HG02970 (cell line): ENCODE measurements around the gene UBE2O.
A peak's percentile ranks its signal among the peaks of the same experiment; 100 is the strongest.

Source experiments
- ATAC-seq: cut with Tn5 transposase; IDR thresholded peaks from one replicate; pipeline ENCODE4 v1.9.1; 2021; ENCODE audit warnings: mild to moderate bottlenecking, moderate library complexity, moderate number of reproducible peaks; ENCODE audit not compliant: unreplicated experiment, low FRiP score

The UBE2O gene

DNA sequence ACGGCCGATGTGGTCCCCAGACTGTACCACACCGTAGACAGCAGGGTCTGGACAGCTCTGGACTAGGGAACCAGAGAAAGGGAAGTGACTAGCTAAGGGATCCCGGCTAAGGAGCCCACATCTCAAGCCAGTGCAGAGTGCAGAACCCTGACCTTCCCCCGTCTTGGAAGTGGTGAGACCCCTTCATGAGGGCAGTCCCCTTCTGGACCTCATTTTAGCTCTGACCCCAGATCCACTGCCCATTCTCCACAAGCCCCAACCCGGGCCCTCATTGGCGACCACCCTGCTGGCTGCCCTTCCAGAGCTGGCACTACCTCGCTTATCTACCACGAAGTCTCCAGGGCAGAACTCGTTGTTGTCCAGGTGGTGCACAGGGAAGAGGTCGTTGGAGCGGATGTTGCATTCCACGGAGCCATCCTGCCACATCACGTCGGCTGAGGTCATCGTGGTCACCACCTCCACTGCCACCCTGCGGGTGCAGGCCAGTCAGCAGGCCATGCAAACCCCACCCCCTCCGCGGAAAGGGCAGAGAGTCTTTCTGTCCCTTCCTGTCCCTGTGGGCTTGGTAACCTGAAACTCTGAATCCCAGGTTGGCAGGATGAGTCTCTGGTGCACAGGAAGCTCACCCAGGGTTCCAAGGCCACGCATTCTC is 54.3 kb downstream of the UBE2O start:
- no peak for ATAC-seq

DNA sequence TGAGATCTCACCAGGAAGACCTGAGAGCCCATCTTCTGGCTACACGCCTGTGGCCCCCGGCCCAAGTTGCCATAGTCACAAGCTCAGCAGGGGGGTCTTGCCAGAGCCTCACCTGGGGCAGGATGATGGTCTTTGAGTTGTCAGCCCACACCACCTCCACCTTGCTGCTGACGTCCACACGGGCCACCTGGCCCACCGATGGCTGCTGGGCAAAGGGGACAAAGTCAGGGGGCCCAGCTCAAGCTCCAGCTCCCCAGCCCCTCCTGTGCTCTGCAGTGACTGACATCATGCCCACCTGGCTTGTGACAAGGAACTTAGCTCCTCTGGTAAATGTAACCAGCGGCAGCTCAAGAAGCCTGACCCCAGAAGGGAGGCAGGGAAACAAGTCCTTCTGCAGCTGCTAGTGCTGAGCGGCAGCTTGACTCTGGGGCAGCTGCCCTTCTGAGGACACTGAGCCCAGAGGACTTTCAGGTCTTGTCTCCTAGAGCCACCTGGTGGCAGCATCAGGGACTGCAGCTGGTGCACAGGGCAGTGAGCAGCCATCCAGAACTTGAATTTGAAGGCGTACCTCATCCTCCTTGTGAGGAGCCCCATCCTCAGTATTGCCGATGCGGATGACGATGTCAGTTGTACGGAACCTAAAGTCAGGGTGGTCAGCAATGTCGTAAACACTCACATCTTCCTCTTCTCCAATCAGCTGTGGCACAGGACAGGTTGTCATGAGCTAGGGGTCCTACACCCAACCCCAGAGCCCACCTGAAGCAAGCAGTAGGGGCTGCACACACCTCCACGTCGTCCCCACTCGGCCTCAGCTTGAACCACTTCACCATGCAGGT is 55.0 kb downstream of the UBE2O start:
- no peak for ATAC-seq

DNA sequence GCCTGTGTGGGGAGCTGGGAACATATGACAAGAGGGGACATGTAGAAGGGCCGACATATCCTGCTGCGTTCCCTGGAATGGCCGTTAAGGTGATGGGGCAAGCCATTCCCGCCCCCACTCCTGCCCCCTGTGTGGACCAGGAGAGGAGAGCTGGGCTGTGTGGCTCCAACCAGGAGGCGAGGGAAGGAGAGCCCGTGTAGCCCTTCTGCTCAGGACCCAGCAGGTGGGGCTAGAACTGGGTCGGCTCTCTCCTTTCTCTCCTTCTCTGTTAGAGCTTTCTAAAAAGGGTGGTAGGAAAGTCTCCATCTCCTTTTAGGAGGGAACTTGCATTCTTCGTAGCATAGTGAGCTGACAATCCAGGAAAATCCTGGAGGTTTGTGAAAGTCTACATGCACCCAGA is 55.8 kb downstream of the UBE2O start:
- no peak for ATAC-seq

DNA sequence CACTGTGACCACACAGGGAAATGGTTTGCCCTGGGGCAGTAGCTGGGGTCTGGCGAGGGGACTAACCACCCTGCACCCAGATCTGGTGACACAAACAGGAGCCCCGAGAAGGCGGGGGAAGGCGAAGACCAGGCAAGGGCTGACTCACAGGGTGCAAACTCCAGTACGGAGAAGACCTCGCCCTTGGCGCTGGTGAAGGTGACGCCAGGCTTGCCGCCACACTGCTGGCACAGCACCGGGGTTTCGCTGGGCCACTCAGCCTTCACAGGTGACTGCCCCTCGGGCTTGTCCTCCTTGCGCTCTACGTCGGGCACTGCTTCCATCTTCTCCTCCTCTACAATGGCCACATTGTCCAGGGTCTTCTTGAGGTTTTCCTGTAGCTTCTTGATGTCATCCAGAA is 57.0 kb downstream of the UBE2O start:
- no peak for ATAC-seq

DNA sequence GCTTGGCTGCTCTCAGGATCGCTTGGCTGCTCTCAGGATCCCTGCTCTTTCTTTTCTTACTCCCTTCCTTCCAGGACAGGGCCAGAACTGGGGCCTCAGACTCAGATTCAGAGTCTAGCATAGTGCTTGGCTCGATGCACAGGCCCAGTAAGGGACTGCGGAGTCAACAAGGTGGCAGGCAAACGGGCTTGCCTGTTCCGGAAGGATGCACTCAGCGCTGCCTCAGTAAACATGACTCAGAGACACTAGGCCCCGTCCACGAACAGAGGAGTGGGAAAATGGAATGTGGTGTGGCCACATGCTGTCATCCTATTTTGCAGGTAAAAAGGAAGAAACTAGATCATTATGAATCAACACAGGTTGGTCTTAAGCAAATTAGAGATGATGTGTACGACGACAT is 58.8 kb downstream of the UBE2O start:
- no peak for ATAC-seq

DNA sequence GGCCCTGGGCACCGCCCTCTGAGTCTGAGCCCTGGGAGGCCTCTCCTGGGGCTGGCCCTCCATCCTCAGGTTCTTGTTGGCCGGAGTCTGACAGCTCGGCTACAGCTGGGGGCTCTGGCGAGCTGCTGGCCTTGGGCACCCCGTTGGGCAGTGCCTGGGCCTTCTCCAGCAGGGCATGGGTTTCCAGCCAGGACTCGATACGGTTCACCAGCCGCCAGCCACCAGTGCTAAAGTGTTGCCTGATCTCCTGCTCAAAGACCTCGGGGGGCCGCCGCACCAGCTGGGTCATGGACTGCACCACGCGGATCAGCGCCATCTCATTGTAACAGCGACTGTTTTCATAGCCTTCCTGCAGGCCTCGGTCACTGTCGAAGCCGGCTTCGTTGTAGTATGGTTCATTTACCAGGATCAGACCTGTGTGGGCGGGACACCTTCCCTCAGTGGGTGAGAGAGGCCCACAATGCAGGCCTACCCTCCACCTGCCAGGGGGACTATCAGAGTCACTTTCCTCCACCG is 61.7 kb downstream of the UBE2O start:
- ATAC-seq, result no peak

DNA sequence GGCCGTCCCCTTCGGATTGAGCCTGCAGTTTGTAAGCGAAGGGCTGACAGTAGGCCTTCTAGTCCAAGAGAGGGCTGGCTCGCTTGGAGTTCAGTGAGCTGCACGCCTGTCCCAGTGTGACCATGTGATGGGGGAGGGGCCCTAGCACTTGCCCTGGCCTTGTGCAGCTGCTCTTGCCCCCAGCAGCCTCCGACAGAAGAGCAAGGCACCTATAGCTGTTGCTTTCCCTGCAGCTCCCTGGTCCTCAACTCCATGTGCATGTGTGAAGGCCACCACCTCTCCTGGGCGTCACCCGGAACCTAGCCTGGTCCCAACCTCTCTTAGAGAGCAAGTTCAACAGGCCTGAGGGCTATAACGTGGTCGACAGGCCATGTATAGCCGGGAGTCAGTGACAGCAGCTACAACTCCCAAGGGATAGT is 62.9 kb downstream of the UBE2O start:
- ATAC-seq, result no peak

DNA sequence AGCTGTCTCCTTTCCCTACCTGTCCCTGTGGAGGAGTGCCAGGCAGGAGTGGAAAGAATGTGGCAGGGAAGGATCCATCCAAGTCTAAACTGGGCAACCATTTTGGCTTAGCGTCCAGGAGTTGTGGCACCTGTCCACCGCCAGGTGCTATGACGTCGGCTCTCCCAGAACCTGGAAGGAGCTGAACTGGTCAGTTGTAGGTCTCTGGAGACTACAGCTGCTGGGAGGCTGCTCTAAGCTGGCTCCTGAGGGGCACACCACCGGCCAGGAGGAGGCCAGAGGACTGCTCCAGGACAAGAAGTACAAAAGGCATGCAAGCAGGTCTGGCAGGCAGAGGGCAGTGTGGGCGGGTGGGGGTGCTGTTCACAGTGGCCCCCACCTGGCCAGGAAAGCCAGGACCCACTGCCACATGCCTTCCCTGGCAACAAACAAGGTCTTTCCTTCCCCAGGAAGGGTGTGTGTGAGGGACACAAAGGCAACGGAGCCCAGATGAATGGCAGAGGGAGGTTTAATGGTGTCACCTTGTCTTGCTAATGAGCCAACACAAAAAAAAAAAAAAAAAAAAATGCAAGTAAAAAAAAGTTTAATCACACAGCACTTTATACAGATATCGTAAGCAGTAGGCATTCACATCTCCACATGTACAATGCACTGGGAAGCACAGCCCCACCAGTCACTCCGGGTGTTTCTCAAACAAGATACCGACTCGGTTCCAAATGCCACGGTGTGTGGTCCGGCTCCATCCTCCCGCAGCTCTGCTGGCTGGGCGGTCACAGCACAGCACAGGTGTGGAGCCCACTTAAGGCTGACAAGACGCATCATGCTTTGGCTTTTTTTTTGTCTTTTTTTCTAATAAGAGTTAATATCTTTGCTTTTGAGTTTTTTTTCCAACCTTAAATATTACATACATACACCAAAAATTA is 63.7 kb downstream of the UBE2O start:
- ATAC-seq, result no peak

DNA sequence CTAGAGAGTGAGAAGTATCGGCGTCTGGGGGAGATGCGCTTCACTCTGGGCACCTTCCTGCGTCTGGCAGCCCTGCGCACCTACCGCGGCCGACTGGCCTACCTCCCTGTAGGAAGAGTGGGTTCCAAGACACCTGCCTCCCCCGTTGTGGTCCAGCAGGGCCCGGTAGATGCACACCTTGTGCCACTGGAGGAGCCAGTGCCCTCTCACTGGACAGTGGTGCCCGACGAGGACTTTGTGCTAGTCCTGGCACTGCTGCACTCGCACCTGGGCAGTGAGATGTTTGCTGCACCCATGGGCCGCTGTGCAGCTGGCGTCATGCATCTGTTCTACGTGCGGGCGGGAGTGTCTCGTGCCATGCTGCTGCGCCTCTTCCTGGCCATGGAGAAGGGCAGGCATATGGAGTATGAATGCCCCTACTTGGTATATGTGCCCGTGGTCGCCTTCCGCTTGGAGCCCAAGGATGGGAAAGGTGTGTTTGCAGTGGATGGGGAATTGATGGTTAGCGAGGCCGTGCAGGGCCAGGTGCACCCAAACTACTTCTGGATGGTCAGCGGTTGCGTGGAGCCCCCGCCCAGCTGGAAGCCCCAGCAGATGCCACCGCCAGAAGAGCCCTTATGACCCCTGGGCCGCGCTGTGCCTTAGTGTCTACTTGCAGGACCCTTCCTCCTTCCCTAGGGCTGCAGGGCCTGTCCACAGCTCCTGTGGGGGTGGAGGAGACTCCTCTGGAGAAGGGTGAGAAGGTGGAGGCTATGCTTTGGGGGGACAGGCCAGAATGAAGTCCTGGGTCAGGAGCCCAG is 65.8 kb downstream of the UBE2O start:
- no peak for ATAC-seq

DNA sequence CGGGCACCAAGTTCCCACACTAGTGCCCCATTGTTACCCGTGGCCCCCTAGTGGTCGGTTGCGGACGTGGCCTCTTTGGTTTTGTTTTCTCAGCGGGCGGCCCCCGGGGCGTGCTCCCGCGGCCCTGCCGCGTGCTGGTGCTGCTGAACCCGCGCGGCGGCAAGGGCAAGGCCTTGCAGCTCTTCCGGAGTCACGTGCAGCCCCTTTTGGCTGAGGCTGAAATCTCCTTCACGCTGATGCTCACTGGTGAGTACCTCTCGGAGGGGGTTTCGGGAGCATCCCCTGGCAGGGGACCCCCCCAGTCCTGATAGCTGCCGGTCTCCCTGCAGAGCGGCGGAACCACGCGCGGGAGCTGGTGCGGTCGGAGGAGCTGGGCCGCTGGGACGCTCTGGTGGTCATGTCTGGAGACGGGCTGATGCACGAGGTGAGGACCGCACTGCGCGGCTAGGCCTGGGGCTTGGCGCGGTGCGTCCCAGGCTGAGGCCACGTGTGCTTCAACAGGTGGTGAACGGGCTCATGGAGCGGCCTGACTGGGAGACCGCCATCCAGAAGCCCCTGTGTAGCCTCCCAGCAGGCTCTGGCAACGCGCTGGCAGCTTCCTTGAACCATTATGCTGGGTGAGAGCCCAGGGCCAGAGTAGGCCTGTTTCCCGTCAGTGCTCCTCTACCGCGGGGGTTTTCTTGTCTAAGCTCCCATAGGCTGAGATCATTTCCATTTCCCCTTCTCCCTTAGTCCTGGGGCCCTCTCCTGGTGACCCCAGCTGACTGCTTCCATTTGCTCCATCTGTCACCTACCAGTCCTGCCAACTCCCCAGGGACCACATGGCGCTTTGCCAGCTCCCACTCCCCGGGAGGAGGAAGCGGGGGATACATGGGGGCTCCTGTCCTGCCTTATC is 66.8 kb downstream of the UBE2O start:
- no peak for ATAC-seq

DNA sequence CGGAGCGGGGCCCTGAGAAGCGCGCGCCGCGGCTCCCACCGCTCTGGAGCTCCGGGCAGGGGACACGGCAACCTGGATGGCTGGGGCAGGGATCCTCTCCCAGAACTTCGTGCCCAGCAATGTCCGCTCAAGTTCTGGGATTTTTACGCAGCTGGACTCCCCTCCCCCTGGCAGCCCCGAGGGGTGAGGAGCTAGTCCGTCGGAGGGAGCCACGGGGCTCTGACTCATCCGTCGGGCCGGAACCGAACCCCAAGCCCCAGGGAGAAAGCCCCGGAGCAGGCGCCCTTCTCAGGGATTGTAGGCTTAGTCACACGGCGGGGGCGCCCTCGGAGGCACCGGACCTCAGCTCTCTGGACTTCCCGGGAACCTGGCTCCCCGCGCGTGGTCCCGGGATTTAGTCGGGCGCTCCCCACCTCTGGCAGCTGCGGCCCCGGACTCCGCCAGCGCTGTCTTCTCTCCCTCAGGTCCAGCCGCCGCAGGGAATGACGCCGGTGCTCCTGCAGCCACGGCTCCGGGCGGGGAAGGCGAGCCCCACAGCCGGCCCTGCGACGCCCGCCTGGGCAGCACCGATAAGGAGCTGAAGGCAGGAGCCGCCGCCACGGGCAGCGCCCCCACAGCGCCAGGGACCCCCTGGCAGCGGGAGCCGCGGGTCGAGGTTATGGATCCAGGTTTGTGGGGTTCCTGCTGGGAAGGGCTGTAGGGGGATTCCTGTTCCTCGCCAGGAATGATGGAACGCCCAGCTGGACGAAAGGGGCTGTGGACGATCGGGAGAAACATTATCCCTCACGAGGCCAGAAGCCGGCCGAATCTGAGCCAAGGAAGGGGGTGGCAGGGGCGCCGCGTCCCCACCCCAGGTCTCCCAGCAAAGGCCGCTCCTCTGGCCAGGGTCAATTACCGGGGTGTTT is 67.7 kb downstream of the UBE2O start:
- ATAC-seq, result peak; percentile 4

DNA sequence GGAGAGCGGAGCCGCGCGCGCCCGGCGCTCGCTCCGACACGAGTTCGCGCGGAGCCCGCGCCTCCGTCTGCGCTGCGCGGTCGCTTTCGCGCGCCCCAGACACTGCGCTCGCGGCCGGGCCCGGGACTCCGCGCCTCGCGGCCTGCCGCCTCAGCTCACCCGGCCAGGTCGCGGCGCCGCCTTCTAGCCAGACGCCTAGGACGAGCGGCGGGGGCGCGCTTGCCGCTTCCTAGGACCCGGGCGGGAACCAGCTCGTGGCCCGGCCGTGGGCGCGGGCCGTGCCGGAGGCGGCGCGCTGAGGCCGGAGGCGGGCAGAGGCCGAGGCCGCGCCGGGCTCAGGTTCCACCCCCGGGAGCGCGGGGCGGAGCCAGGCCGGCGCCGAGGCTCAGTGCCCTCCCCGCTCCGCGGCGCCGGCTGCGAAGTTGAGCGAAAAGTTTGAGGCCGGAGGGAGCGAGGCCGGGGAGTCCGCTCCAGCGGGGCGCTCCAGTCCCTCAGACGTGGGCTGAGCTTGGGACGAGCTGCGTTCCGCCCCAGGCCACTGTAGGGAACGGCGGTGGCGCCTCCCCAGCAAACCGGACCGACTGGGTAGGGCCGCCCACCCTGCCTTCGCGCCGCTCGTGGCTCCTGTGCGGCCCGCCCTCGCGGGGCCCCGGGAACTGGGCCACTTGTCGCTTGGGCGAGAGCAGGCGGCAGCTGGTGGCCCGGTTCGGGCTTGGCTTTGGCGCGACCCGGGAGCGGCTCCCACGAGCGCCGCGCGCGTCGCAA is 68.5 kb downstream of the UBE2O start, which contains the start of gene SPHK1:
SPHK1 (plus strand) TSS at position 388 of the 765 bp plus-strand sequence. CDS start 1,036 bp downstream, outside the sequence.
- ATAC-seq, result peak; percentile 54

DNA sequence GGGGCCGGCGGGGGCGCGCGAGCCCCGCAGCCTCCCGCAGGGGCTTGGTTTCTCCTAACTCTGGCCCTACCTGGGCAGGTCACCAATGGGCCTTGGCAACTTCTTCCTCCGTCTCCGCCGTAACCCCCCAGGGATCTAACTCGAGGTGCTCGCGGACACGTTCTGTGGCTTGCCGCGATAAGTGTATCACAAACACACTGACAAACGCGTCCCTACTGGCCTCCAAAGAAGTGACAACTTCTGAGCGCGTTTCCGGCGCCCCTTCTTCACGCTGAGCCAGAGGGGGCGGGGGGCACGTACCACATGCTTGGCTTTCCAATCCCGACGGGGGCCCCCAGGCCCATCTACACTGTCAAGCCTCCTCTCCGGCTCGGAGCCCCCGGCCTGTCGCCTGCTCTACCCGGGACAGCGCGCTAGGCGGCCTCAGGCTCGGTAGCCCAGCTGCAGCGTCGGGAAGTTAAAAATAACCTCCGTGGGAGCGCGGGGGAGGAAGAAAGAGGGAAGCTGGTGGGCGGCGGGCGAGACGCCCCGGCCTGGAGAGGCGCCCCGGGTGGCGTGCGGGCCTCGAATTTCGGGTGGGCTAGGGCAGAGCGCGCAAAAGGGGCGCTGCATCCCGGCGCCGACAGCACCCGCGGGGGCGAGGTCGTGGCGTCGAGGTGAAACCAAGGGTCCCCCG is 69.3 kb downstream of the UBE2O start:
- no peak for ATAC-seq

DNA sequence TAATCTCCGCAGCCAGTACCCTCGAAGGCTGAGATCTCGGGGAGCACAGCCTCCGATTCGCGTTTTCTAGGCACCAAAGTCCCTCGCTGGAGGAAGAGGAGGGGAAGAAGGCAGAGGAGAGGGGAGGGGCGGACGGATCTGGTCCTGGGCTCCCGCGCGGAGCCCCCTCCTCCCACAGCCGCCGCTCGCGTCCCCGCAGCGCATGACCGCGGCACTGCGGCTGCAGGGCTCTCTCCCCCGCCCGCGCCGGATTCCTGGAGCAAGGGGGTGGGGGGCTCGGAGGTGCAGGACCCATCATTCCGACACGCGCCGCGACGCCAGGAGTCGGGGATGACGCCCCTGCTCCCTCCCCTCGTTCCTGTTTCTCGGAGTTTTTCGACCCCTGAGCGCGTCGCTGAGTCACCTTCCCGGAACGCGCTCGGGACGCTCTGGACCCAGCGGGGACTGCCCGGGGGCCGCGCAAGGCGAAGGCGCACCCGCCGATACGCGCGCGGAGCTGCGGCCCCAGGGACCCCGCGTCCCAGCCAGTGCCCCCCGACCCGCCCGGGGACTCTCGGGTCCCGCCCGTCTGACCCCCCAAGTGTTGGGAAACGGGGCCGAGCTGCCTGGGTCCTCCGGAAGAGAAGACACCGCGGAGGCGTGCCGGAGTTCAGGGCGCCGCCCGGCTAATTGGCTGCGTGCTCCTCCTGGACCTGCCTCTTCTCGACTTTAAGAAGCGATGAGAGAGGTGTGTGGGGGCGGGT is 70.0 kb downstream of the UBE2O start:
- ATAC-seq, result no peak

DNA sequence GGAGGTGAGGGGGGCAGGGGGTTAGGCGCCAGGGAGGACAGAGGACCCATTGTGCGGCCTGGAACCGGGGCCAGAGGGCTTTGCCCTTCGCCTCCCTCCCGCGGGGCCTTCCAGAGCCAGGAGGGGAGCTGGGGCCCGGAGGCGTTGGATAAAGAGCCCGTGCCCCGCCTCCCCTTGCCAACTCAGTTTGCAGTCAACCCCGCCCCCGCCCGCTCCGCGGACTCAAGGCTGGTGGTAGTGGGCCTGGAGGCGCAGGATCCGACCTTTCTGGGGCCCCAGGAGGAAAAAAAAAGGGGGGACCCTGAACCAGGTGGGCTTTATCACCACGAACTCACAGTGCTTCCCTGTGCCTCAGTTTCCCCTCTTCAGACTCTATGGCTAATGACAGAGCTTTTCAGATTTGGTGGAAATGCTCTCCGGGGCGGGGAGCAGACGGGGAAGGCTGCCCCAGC is 70.6 kb downstream of the UBE2O start:
- ATAC-seq, result no peak
